A172 (cell line): ENCODE results near the gene CREB3L1. TPM values are rescaled to one million over a fixed set of nuclear protein-coding genes. Genes with fewer than 3 reads are reported as not detected.

Experiments used
- DNase-seq: peaks from one replicate; pipeline ENCODE4 v3.0.0-alpha.2; 2015; ENCODE audit warnings: low spot score
- total RNA-seq: library from RNA; depleted of rRNA; stranded (reverse); fragments of >200 nt; shearing (Covaris generic); gene quantifications from 2 replicates; pipeline ENCODE4 v1.2.3, GENCODE V29; 2014

The CREB3L1 gene
- total RNA-seq, 1 experiment from 2014 or later: 7.5 TPM

GRCh38 chr11:46272816-46273427 lies 4.5 kb upstream of the CREB3L1 start:
- DNase-seq: peak; percentile 83

GRCh38 chr11:46273511-46274205 lies 3.8 kb upstream of the CREB3L1 start:
- DNase-seq: no peak

- DNase-seq: no peak
These were observed 1.4 kb upstream of the CREB3L1 start for GRCh38 chr11:46275964-46276641.

- DNase-seq: peak; percentile 65
These were observed 195 bp upstream of the CREB3L1 start for GRCh38 chr11:46277313-46277621.

GRCh38 chr11:46278387-46279125 lies 1.1 kb downstream of the CREB3L1 start:
- peak; percentile 57 for DNase-seq

GRCh38 chr11:46279126-46280099 lies 2.0 kb downstream of the CREB3L1 start:
- DNase-seq: peak; percentile 76

- no peak for DNase-seq
These were observed 3.2 kb downstream of the CREB3L1 start for GRCh38 chr11:46280706-46281105.

- no peak for DNase-seq
These were observed 3.9 kb downstream of the CREB3L1 start for GRCh38 chr11:46281371-46281831.

- no peak for DNase-seq
These were observed 7.7 kb downstream of the CREB3L1 start for GRCh38 chr11:46285173-46285572.

- DNase-seq: no peak
These were observed 8.2 kb downstream of the CREB3L1 start for GRCh38 chr11:46285594-46286033.

GRCh38 chr11:46286789-46287188 lies 9.3 kb downstream of the CREB3L1 start:
- no peak for DNase-seq

- no peak for DNase-seq
These were observed 11.0 kb downstream of the CREB3L1 start for GRCh38 chr11:46288451-46288850.

- no peak for DNase-seq
These were observed 12.5 kb downstream of the CREB3L1 start for GRCh38 chr11:46290011-46290410.

GRCh38 chr11:46290598-46291309 lies 13.3 kb downstream of the CREB3L1 start:
- DNase-seq: peak; percentile 96

GRCh38 chr11:46291441-46292150 lies 14.1 kb downstream of the CREB3L1 start:
- peak; percentile 71 for DNase-seq

GRCh38 chr11:46293066-46293465 lies 15.6 kb downstream of the CREB3L1 start:
- DNase-seq: no peak

GRCh38 chr11:46293641-46294103 lies 16.2 kb downstream of the CREB3L1 start:
- DNase-seq: peak; percentile 75

GRCh38 chr11:46294365-46295309 lies 17.2 kb downstream of the CREB3L1 start:
- DNase-seq: peak; percentile 95
